ENCODE results near the gene CEACAM21. TPM values are rescaled to one million over a fixed set of nuclear protein-coding genes. Genes with fewer than 3 reads are reported as not detected.
A peak's percentile ranks its signal among the peaks of the same experiment; 100 is the strongest.

CEACAM21 gene
- total RNA-seq = 16.6 and 19.4 TPM in 2 replicates

- peaks cover 10% of the 10 kb centered on the region for H3K9me3 Mint-ChIP-seq
- H3K27me3 Mint-ChIP-seq (ENCODE audit: low read depth) = no peaks in the 10 kb centered on the region
- intact Hi-C loops (cut with micrococcal nuclease) = no loop called here
- peaks cover 19% of the 10 kb centered on the region for H3K4me1 Mint-ChIP-seq (ENCODE audit: low read depth)
- peaks cover 37% of the 10 kb centered on the region for H3K36me3 Mint-ChIP-seq (ENCODE audit: low read depth)
- peak within 1 kb of the TSS; percentile 80 for H3K4me3 Mint-ChIP-seq (ENCODE audit: low read depth)
- DNase-seq (ENCODE audit: low spot score) = peak; percentile 53
- peak within 1 kb of the TSS; percentile 85 for H3K27ac Mint-ChIP-seq
Measured at GRCh38 chr19:41575998-41576397, at the start of gene CEACAM21. TSS of gene CEACAM21 (plus strand) at chr19:41576166. CDS start at chr19:41576275, 109 bp downstream.

- Mint-ChIP-seq H3K27me3 (ENCODE audit: low read depth) (peaks cover 18% of the 10 kb centered on the region), H3K27ac (no peak overlapping the region), H3K36me3 (ENCODE audit: low read depth) (peaks cover 27% of the 10 kb centered on the region), H3K4me1 (ENCODE audit: low read depth) (peaks cover 48% of the 10 kb centered on the region), H3K9me3 (peaks cover 35% of the 10 kb centered on the region), H3K4me3 (ENCODE audit: low read depth) (no peak overlapping the region)
- intact Hi-C loops (cut with micrococcal nuclease) = no loop called here
- no peak for DNase-seq (ENCODE audit: low spot score)
Measured at GRCh38 chr19:41527089-41527488, 48.9 kb upstream of the CEACAM21 start.

GRCh38 chr19:41528106-41528505 is 47.9 kb upstream of the CEACAM21 start:
- Mint-ChIP-seq H3K4me1 (ENCODE audit: low read depth) (peaks cover 44% of the 10 kb centered on the region), H3K27me3 (ENCODE audit: low read depth) (peaks cover 18% of the 10 kb centered on the region), H3K36me3 (ENCODE audit: low read depth) (peaks cover 27% of the 10 kb centered on the region), H3K9me3 (peaks cover 35% of the 10 kb centered on the region), H3K27ac (no peak overlapping the region), H3K4me3 (ENCODE audit: low read depth) (no peak overlapping the region)
- intact Hi-C loops (cut with micrococcal nuclease) = no loop called here
- no peak for DNase-seq (ENCODE audit: low spot score)

- H3K9me3 Mint-ChIP-seq = peaks cover 35% of the 10 kb centered on the region
- H3K27me3 Mint-ChIP-seq (ENCODE audit: low read depth) = peaks cover 18% of the 10 kb centered on the region
- H3K27ac Mint-ChIP-seq = peak overlapping the region; percentile 1
- H3K36me3 Mint-ChIP-seq (ENCODE audit: low read depth) = peaks cover 27% of the 10 kb centered on the region
- H3K4me3 Mint-ChIP-seq (ENCODE audit: low read depth) = no peak overlapping the region
- intact Hi-C loops (cut with micrococcal nuclease) = loop anchor here (5.0 kb wide), 1 partner anchor 267 kb away; the partner anchor contains the start of gene HNRNPUL1
- DNase-seq (ENCODE audit: low spot score) = no peak
- H3K4me1 Mint-ChIP-seq (ENCODE audit: low read depth) = peaks cover 57% of the 10 kb centered on the region
Measured at GRCh38 chr19:41529484-41530183, 46.3 kb upstream of the CEACAM21 start.

GRCh38 chr19:41530184-41530534 is 45.8 kb upstream of the CEACAM21 start:
- H3K4me3 Mint-ChIP-seq (ENCODE audit: low read depth) = peak overlapping the region; percentile 86

GRCh38 chr19:41530761-41531301 is 45.1 kb upstream of the CEACAM21 start:
- H3K9me3 Mint-ChIP-seq = peaks cover 35% of the 10 kb centered on the region
- no peak for DNase-seq (ENCODE audit: low spot score)
- peak overlapping the region; percentile 79 for H3K27ac Mint-ChIP-seq
- H3K4me3 Mint-ChIP-seq (ENCODE audit: low read depth) = peak overlapping the region; percentile 86
- intact Hi-C loops (cut with micrococcal nuclease) = loop anchor here (1.0 to 5.0 kb wide), 3 partner anchors 9 to 269 kb away; partner anchors contain the start of gene HNRNPUL1
- H3K36me3 Mint-ChIP-seq (ENCODE audit: low read depth) = peaks cover 27% of the 10 kb centered on the region
- H3K4me1 Mint-ChIP-seq (ENCODE audit: low read depth) = peaks cover 64% of the 10 kb centered on the region
- H3K27me3 Mint-ChIP-seq (ENCODE audit: low read depth) = peaks cover 12% of the 10 kb centered on the region

More at GRCh38 chr19:41530184-41530534, 45.8 kb upstream of the CEACAM21 start:
- Mint-ChIP-seq H3K4me1 (ENCODE audit: low read depth) (peaks cover 62% of the 10 kb centered on the region), H3K27ac (peak overlapping the region; percentile 79), H3K9me3 (peaks cover 35% of the 10 kb centered on the region), H3K36me3 (ENCODE audit: low read depth) (peaks cover 27% of the 10 kb centered on the region), H3K27me3 (ENCODE audit: low read depth) (peaks cover 16% of the 10 kb centered on the region)
- intact Hi-C loops (cut with micrococcal nuclease) = loop anchor here (5.0 kb wide), 1 partner anchor 268 kb away; the partner anchor contains the start of gene HNRNPUL1
- no peak for DNase-seq (ENCODE audit: low spot score)

GRCh38 chr19:41531438-41532311 is 44.3 kb upstream of the CEACAM21 start:
- intact Hi-C loops (cut with micrococcal nuclease) = loop anchor here (1.0 to 5.0 kb wide), 3 partner anchors 9 to 269 kb away; partner anchors contain the start of gene HNRNPUL1

GRCh38 chr19:41532526-41532925 is 43.4 kb upstream of the CEACAM21 start:
- intact Hi-C loops (cut with micrococcal nuclease) = loop anchor here (5.0 kb wide), 1 partner anchor 270 kb away; the partner anchor contains the start of gene HNRNPUL1
- Mint-ChIP-seq H3K27me3 (ENCODE audit: low read depth) (no peaks in the 10 kb centered on the region), H3K36me3 (ENCODE audit: low read depth) (peaks cover 37% of the 10 kb centered on the region), H3K4me1 (ENCODE audit: low read depth) (peaks cover 66% of the 10 kb centered on the region), H3K27ac (no peak overlapping the region), H3K4me3 (ENCODE audit: low read depth) (peak overlapping the region; percentile 86), H3K9me3 (peaks cover 35% of the 10 kb centered on the region)
- no peak for DNase-seq (ENCODE audit: low spot score)

More at GRCh38 chr19:41531438-41532311, 44.3 kb upstream of the CEACAM21 start:
- Mint-ChIP-seq H3K27ac (peak overlapping the region; percentile 79), H3K4me3 (ENCODE audit: low read depth) (peak overlapping the region; percentile 86), H3K27me3 (ENCODE audit: low read depth) (peaks cover 6% of the 10 kb centered on the region), H3K9me3 (peaks cover 35% of the 10 kb centered on the region), H3K4me1 (ENCODE audit: low read depth) (peaks cover 64% of the 10 kb centered on the region), H3K36me3 (ENCODE audit: low read depth) (peaks cover 36% of the 10 kb centered on the region)
- DNase-seq (ENCODE audit: low spot score) = peak; percentile 84

GRCh38 chr19:41533671-41534215 is 42.2 kb upstream of the CEACAM21 start:
- peaks cover 42% of the 10 kb centered on the region for H3K36me3 Mint-ChIP-seq (ENCODE audit: low read depth)
- no peak for DNase-seq (ENCODE audit: low spot score)
- H3K27me3 Mint-ChIP-seq (ENCODE audit: low read depth) = no peaks in the 10 kb centered on the region
- peak overlapping the region; percentile 66 for H3K4me3 Mint-ChIP-seq (ENCODE audit: low read depth)
- H3K27ac Mint-ChIP-seq = peak overlapping the region; percentile 79
- peaks cover 64% of the 10 kb centered on the region for H3K4me1 Mint-ChIP-seq (ENCODE audit: low read depth)
- H3K9me3 Mint-ChIP-seq = peaks cover 26% of the 10 kb centered on the region
- intact Hi-C loops (cut with micrococcal nuclease) = loop anchor here (5.0 kb wide), 1 partner anchor 271 kb away; the partner anchor contains the start of gene HNRNPUL1

GRCh38 chr19:41535029-41535622 is 40.8 kb upstream of the CEACAM21 start:
- peaks cover 60% of the 10 kb centered on the region for H3K4me1 Mint-ChIP-seq (ENCODE audit: low read depth)
- H3K27ac Mint-ChIP-seq = peak overlapping the region; percentile 84
- DNase-seq (ENCODE audit: low spot score) = no peak
- H3K4me3 Mint-ChIP-seq (ENCODE audit: low read depth) = peak overlapping the region; percentile 57
- intact Hi-C loops (cut with micrococcal nuclease) = loop anchor here (1.0 kb wide), 2 partner anchors 8 to 17 kb away; no protein-coding TSS in a partner anchor
- peaks cover 33% of the 10 kb centered on the region for H3K36me3 Mint-ChIP-seq (ENCODE audit: low read depth)
- H3K27me3 Mint-ChIP-seq (ENCODE audit: low read depth) = no peaks in the 10 kb centered on the region
- peaks cover 12% of the 10 kb centered on the region for H3K9me3 Mint-ChIP-seq

- Mint-ChIP-seq H3K27me3 (ENCODE audit: low read depth) (no peaks in the 10 kb centered on the region), H3K4me1 (ENCODE audit: low read depth) (peaks cover 51% of the 10 kb centered on the region), H3K4me3 (ENCODE audit: low read depth) (no peak overlapping the region), H3K27ac (no peak overlapping the region), H3K36me3 (ENCODE audit: low read depth) (peaks cover 21% of the 10 kb centered on the region), H3K9me3 (no peaks in the 10 kb centered on the region)
- intact Hi-C loops (cut with micrococcal nuclease) = loop anchor here (1.0 kb wide), 2 partner anchors 58 to 88 kb away; no protein-coding TSS in a partner anchor
- DNase-seq (ENCODE audit: low spot score) = no peak
Measured at GRCh38 chr19:41537789-41538188, 38.2 kb upstream of the CEACAM21 start.

Data from activated T-helper 2 cell treated with anti-CD3 and anti-CD28 coated beads, Interferon-gamma antibody, Interleukin-2, Interleukin-4, amounts not matched to agents 10 μg/mL and 5 μg/mL and 100 μg/mL, durations not matched to agents 14 hours and 24 hours and 36 hours (primary cell).